ENCODE data around the gene POTEH.
"Not testable (repeated sequence)": the region's sequence is repeated elsewhere in the genome, so short reads cannot be mapped to it uniquely, and the experiment has no call there.

DNA sequence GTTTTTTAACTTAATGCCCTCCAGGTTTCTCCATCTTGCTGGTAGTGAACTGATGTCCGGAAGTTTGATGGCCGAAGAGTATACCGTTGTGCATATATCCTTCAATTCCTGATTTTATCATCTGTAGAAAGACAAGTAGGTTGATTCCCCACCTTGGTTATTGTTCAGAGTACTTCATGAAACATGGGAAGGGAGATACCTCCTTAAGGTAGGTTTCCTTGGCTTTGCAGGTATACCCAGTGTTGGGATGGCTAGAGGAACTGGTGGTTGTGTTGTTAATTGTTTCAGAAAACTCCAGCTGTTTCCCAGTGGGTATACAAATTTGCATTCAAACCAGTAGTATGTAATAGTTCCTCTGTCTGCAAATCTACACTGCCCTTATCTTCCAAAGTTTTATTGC is 25.1 kb upstream of the POTEH start:
- TF ChIP-seq, protein P1, sequence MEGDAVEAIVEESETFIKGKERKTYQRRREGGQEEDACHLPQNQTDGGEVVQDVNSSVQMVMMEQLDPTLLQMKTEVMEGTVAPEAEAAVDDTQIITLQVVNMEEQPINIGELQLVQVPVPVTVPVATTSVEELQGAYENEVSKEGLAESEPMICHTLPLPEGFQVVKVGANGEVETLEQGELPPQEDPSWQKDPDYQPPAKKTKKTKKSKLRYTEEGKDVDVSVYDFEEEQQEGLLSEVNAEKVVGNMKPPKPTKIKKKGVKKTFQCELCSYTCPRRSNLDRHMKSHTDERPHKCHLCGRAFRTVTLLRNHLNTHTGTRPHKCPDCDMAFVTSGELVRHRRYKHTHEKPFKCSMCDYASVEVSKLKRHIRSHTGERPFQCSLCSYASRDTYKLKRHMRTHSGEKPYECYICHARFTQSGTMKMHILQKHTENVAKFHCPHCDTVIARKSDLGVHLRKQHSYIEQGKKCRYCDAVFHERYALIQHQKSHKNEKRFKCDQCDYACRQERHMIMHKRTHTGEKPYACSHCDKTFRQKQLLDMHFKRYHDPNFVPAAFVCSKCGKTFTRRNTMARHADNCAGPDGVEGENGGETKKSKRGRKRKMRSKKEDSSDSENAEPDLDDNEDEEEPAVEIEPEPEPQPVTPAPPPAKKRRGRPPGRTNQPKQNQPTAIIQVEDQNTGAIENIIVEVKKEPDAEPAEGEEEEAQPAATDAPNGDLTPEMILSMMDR (IDR thresholded peaks at IDR 0.05; ENCODE audit: poor library complexity, severe bottlenecking): not testable (repeated sequence)
- TF ChIP-seq SMC3 (conservative IDR thresholded peaks at IDR 0.05; ENCODE audit: poor library complexity): not testable (repeated sequence)

Data from neural cell (in vitro differentiated cells).